ENCODE data around the gene OSBPL10. TPM values are rescaled to one million over a fixed set of nuclear protein-coding genes. Genes with fewer than 3 reads are reported as not detected.

OSBPL10 gene
- total and polyA plus RNA-seq, 2 experiments from 2014 or later = 2.4 to 8.1 TPM

DNA sequence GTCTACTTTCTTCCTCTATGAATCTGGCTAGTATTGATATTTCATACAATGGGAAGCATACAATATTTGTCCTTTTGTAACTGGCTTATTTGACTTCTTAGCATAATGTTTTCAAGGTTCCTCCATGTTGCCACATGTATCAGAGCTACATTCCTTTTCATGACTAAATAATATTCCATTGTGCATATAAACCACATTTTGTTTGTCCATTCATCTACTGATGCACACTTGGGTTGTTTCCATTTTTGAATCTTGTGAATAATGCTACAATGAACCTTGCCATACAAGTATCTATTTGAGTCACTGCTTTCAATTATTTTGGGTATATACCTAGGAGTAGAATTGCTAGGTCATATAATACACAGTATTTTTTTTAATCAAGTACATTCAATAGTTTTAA, 38.0 kb downstream of the OSBPL10 start:
- TF ChIP-seq EZH2 (IDR thresholded peaks at IDR 0.05; ENCODE audit: insufficient read depth, poor library complexity, severe bottlenecking) = no peak
- TF ChIP-seq EZH2phosphoT487 (IDR thresholded peaks at IDR 0.05; ENCODE audit: insufficient read depth, low read depth) = no peak
- Histone ChIP-seq H3K27ac (no peak overlapping the region), H3K4me1 (ENCODE audit: insufficient read depth) (peaks cover 7% of the 10 kb centered on the region), H3K9me3 (ENCODE audit: low read depth) (no peaks in the 10 kb centered on the region), H4K20me1 (ENCODE audit: insufficient read depth) (no peaks in the 10 kb centered on the region), H3K27me3 (replicated peaks; ENCODE audit: insufficient read depth) (no peaks in the 10 kb centered on the region), H3K4me2 (ENCODE audit: unreplicated experiment) (no peak overlapping the region), H3K4me3 (no peak overlapping the region), H3K79me2 (ENCODE audit: insufficient read depth) (no peaks in the 10 kb centered on the region), H3F3A (ENCODE audit: insufficient read depth) (no peaks in the 10 kb centered on the region), H2AFZ (no peak overlapping the region), H3K9me2 (ENCODE audit: insufficient read depth) (no peaks in the 10 kb centered on the region), H3K36me3 (ENCODE audit: low read depth) (no peaks in the 10 kb centered on the region), H3K9ac (no peak overlapping the region)
- in situ Hi-C loops (cut with MboI) = no loop called here
- DNase-seq = no peak

DNA sequence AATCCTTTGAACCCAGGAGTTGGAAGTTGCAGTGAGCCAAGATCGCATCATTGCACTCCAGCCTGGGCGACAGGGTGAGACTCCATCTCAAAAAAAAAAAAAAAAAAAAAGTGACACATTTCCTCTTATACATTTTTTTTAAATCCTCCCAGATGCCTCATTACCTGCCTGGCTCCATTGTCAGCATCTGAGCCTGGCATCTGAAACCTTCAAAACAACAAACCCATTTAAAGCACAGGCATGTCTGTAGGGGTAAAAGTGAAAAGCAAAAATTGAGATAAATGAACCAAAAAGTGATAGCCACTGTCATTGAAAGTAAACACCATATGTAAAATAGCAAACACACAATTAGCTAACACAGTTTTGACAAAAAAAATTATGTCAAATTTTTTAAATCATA, 38.6 kb downstream of the OSBPL10 start:
- no peaks in the 10 kb centered on the region for H4K20me1 ChIP-seq (ENCODE audit: insufficient read depth)
- H3K9me2 ChIP-seq (ENCODE audit: insufficient read depth) = no peaks in the 10 kb centered on the region
- no peak overlapping the region for H3K4me3 ChIP-seq
- H3K27me3 ChIP-seq (replicated peaks; ENCODE audit: insufficient read depth) = no peaks in the 10 kb centered on the region
- peaks cover 7% of the 10 kb centered on the region for H3K4me1 ChIP-seq (ENCODE audit: insufficient read depth)
- no peaks in the 10 kb centered on the region for H3K9me3 ChIP-seq (ENCODE audit: low read depth)
- H3K9ac ChIP-seq = no peak overlapping the region
- DNase-seq = no peak
- in situ Hi-C loops (cut with MboI) = no loop called here
- no peak overlapping the region for H2AFZ ChIP-seq
- no peak overlapping the region for H3K27ac ChIP-seq
- no peaks in the 10 kb centered on the region for H3F3A ChIP-seq (ENCODE audit: insufficient read depth)
- TF ChIP-seq EZH2phosphoT487 (IDR thresholded peaks at IDR 0.05; ENCODE audit: insufficient read depth, low read depth) = no peak
- TF ChIP-seq EZH2 (IDR thresholded peaks at IDR 0.05; ENCODE audit: insufficient read depth, poor library complexity, severe bottlenecking) = no peak
- WGBS, 2 experiments (ENCODE audit: low coverage in 1 of 2, low lambda C conversion rate in 2 of 2, missing lambda C conversion rate in 2 of 2) = 84 to 93% methylated on average over 2 of the region's 2 CpGs
- no peaks in the 10 kb centered on the region for H3K36me3 ChIP-seq (ENCODE audit: low read depth)
- no peak overlapping the region for H3K4me2 ChIP-seq (ENCODE audit: unreplicated experiment)
- H3K79me2 ChIP-seq (ENCODE audit: insufficient read depth) = no peaks in the 10 kb centered on the region

DNA sequence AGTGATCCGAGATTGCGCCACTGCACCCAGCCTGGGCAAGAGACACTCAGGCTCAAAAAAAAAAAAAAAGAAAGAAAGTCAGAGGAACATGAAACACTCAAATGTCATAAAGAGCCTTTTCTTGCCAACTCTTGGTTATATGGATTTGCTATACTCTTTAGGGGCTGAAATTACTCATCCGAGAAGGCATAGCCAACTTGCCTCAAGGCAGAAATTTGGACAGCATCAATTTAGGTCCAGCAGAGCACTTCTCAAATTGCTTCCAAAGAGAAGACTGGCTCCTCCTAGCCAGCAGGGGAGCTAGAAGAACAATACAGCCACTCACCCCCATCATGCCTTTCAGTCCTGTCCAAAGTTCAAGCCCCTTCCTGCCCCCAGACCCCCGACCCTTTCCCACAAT, 43.8 kb downstream of the OSBPL10 start:
- Histone ChIP-seq H3K4me3 (no peak overlapping the region), H2AFZ (no peak overlapping the region), H3F3A (ENCODE audit: insufficient read depth) (no peaks in the 10 kb centered on the region), H3K4me2 (ENCODE audit: unreplicated experiment) (no peak overlapping the region), H3K9me3 (ENCODE audit: low read depth) (no peaks in the 10 kb centered on the region), H3K4me1 (ENCODE audit: insufficient read depth) (no peaks in the 10 kb centered on the region), H3K27me3 (replicated peaks; ENCODE audit: insufficient read depth) (no peaks in the 10 kb centered on the region), H3K79me2 (ENCODE audit: insufficient read depth) (no peaks in the 10 kb centered on the region), H4K20me1 (ENCODE audit: insufficient read depth) (no peaks in the 10 kb centered on the region), H3K27ac (no peak overlapping the region), H3K9ac (no peak overlapping the region), H3K36me3 (ENCODE audit: low read depth) (no peaks in the 10 kb centered on the region), H3K9me2 (ENCODE audit: insufficient read depth) (no peaks in the 10 kb centered on the region)
- TF ChIP-seq EZH2 (IDR thresholded peaks at IDR 0.05; ENCODE audit: insufficient read depth, poor library complexity, severe bottlenecking) = no peak
- no peak for TF ChIP-seq EZH2phosphoT487 (IDR thresholded peaks at IDR 0.05; ENCODE audit: insufficient read depth, low read depth)
- DNase-seq = no peak
- in situ Hi-C loops (cut with MboI) = no loop called here
- 81 to 83% methylated on average over 2 to 4 of the region's 4 CpGs for WGBS, 2 experiments (ENCODE audit: low coverage in 1 of 2, low lambda C conversion rate in 2 of 2, missing lambda C conversion rate in 2 of 2)

DNA sequence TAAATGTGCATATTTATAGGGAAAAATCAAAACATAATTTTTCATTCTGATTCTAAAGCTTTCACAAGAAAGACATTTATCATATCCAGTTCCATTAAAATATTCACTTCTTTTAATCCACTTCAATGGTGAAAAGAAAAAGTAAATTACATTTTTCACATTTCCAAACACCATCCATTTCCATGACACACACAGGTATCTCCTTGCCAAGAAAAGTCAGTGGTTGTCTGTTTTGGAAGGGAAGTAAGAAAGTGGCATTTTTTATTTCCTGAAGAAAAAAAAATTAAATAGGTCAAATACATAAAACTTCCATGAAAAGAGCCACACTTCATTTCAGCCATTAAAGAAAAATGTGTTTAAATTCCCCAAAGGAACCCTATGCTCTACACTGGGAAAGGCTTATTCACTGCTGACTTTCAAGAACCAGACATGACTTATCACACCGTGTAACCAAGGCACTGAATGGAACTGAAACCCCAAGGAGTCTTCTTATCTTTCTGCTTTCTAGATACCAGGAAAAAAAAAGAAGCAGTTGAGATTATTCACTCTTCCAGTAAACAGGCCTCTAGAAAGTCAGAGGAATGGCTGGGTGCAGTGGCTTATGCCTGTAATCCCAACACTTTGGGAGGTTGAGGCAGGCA, 44.5 kb downstream of the OSBPL10 start:
- TF ChIP-seq EZH2phosphoT487 (IDR thresholded peaks at IDR 0.05; ENCODE audit: insufficient read depth, low read depth) = no peak
- peak; percentile 12 for DNase-seq
- no peaks in the 10 kb centered on the region for H3K4me1 ChIP-seq (ENCODE audit: insufficient read depth)
- H3K27ac ChIP-seq = no peak overlapping the region
- WGBS, 2 experiments (ENCODE audit: low coverage in 1 of 2, low lambda C conversion rate in 2 of 2, missing lambda C conversion rate in 2 of 2) = 6% methylated on average over 1 of the region's 1 CpG
- H3K4me3 ChIP-seq = no peak overlapping the region
- H3F3A ChIP-seq (ENCODE audit: insufficient read depth) = no peaks in the 10 kb centered on the region
- no peaks in the 10 kb centered on the region for H3K9me2 ChIP-seq (ENCODE audit: insufficient read depth)
- no peaks in the 10 kb centered on the region for H3K9me3 ChIP-seq (ENCODE audit: low read depth)
- in situ Hi-C loops (cut with MboI) = no loop called here
- H3K9ac ChIP-seq = no peak overlapping the region
- H3K4me2 ChIP-seq (ENCODE audit: unreplicated experiment) = no peak overlapping the region
- H2AFZ ChIP-seq = no peak overlapping the region
- no peaks in the 10 kb centered on the region for H4K20me1 ChIP-seq (ENCODE audit: insufficient read depth)
- H3K36me3 ChIP-seq (ENCODE audit: low read depth) = no peaks in the 10 kb centered on the region
- H3K79me2 ChIP-seq (ENCODE audit: insufficient read depth) = no peaks in the 10 kb centered on the region
- no peaks in the 10 kb centered on the region for H3K27me3 ChIP-seq (replicated peaks; ENCODE audit: insufficient read depth)

DNA sequence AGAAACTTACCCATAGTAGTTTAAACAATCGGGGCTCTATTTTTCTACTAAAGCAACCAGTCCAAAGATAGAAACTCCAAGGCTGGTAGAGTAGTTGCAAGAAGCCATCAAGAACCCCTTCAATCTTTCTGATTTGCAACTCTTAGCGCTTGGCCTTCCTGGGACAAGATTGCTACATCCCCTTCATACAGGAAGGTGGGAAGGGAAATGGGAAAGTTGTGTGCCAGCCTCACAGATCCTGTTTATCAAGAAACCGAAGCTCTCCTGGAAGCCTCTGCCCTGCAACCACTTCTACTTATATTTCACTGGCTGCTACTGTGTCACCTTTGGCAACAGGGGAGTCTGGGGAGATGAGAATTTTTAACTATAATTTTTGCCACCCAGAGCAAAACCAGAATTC, 46.2 kb downstream of the OSBPL10 start:
- Histone ChIP-seq H3F3A (ENCODE audit: insufficient read depth) (no peaks in the 10 kb centered on the region), H4K20me1 (ENCODE audit: insufficient read depth) (no peaks in the 10 kb centered on the region), H3K9ac (no peak overlapping the region), H3K9me3 (ENCODE audit: low read depth) (no peaks in the 10 kb centered on the region), H3K4me3 (no peak overlapping the region), H3K27me3 (replicated peaks; ENCODE audit: insufficient read depth) (no peaks in the 10 kb centered on the region), H3K36me3 (ENCODE audit: low read depth) (no peaks in the 10 kb centered on the region), H2AFZ (no peak overlapping the region), H3K27ac (no peak overlapping the region), H3K4me1 (ENCODE audit: insufficient read depth) (no peaks in the 10 kb centered on the region), H3K79me2 (ENCODE audit: insufficient read depth) (no peaks in the 10 kb centered on the region), H3K9me2 (ENCODE audit: insufficient read depth) (no peaks in the 10 kb centered on the region), H3K4me2 (ENCODE audit: unreplicated experiment) (no peak overlapping the region)
- TF ChIP-seq EZH2 (IDR thresholded peaks at IDR 0.05; ENCODE audit: insufficient read depth, poor library complexity, severe bottlenecking) = no peak
- no peak for TF ChIP-seq EZH2phosphoT487 (IDR thresholded peaks at IDR 0.05; ENCODE audit: insufficient read depth, low read depth)
- 66 to 70% methylated on average over 3 of the region's 3 CpGs for WGBS, 2 experiments (ENCODE audit: low coverage in 1 of 2, low lambda C conversion rate in 2 of 2, missing lambda C conversion rate in 2 of 2)
- in situ Hi-C loops (cut with MboI) = no loop called here
- DNase-seq = no peak

Measured in GM23248 (cell line).